HG02840 (cell line): Measurements from ENCODE around the gene FAM241B.

Source experiments
- ATAC-seq: cut with Tn5 transposase; IDR thresholded peaks from one replicate; pipeline ENCODE4 v1.9.1; 2021; ENCODE audit warnings: mild to moderate bottlenecking, moderate library complexity, moderate number of reproducible peaks; ENCODE audit not compliant: unreplicated experiment, low FRiP score

FAM241B gene

DNA sequence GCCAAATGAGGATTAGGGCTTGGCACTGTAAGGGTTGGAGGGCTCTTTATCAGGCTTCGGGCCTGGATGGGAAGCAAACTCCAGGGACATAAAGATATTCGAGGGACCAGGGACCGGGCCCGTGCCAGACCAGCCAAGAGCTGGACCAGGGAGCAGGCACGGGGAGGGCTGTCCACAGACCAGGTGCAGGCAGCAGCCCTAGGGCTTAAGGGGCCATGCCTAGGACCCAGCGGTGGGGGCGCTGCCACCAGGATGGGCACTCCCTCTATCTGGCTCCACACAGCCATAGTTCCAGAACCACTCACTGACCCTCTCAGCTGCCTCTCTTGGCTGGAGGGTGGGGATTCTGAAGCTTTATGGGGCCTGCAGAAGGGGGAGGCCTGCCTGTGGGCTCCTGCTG lies 32.9 kb downstream of the FAM241B start:
- no peak for ATAC-seq

DNA sequence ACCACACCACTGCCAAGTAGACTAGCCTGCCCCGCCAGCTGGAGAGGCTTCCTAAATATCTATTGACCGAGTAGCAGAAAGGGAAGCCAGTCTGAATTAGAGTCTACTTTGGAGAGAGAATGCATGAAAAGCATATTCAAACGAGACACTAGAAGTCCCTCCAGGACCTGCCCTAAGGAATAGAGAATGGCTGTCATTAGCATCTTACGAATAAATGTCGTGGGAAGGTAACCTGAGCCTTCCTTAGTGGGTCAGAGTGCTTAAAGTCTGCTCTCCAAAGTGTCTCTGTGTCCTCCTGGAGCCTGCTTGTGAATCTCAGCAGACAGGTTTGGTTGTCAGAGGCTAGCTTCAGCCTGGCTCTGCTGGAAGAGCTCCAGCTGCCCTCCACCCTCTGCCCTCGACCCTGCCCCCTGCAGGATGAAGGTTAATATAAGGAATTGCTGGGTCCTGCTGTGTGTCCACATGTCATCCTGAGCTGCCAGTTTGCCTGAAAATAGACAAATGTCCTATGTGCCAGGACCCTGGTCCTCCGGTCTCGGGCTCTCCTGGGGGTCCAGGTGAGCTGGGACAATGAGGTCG lies 33.4 kb downstream of the FAM241B start:
- ATAC-seq: no peak

- no peak for ATAC-seq
These were observed 35.6 kb downstream of the FAM241B start for GRCh38 chr10:69665474-69666320.

DNA sequence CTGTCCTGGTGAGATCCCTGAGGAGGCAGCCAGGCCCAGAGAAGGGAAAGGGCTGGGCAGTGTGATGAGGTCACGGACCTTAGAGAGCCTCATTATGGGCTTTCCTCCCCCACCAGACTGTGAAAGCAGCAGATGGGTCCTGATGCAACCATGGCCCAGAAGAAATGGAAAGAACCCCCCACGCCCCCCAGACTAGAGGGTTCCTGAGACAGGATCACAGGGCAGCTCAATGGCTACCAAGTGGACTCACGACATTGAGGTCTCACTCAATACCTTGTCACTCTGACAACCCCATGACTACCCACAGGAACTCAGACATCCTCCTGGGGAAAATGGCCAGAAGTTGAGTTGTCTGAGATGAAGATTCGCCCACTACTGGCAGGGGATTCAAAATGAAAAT lies 36.7 kb downstream of the FAM241B start:
- ATAC-seq: no peak

GRCh38 chr10:69668721-69669120 lies 38.7 kb downstream of the FAM241B start:
- ATAC-seq: no peak

GRCh38 chr10:69669409-69669808 lies 39.4 kb downstream of the FAM241B start:
- ATAC-seq: no peak

GRCh38 chr10:69673521-69673920 lies 43.5 kb downstream of the FAM241B start:
- no peak for ATAC-seq

DNA sequence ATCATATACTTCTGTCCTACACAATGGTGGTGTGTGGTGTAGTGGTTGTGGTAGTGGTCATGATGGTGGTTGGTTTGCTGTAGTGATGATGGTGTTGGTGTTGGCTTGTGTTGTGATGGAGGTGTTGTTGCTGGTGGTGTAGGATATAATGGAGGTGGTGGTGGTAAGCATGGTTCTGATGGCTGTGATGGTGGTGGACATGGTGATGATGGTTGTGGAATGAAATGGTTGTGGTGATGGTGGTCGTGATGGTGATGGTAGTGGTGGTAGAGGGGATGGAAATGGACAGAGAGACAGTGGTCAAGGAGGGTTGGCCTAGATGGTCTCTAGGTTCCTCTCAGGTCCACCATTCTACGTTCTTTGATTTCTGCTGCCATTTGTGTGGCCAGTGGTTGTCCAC lies 44.7 kb downstream of the FAM241B start:
- ATAC-seq: no peak

- ATAC-seq: no peak
These were observed 46.3 kb downstream of the FAM241B start for GRCh38 chr10:69676301-69676700.

DNA sequence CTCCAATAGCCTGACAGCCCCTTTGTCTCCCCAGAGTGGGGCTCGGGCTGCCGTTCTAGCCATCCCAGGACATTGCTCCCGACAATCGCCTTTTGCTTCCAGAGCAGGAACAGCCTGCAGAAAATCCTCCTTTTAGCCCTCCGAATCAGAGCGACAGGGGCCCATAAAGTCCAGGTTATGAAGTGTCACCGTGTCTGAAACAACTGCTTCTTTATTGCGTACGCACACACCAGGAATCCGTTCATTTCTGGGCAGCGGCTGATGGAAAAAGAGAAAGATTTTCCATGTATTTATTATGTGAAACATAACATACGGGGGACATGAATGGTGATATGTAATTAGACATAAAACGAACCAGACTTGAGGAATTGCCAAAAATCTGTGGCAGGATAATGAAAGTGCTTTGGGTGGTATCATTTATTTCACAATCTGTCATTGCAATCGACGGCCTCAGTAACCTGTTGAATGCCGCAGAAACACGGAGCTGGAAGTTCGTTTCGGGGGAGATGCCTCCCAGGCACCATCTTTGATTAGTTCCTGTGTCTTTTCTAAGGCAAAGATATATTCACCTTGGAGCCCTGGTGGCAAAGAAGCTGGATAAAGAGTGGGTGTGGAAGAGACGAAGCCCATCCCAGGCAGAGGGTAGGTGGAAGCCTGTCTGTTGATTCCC lies 48.1 kb downstream of the FAM241B start:
- no peak for ATAC-seq

DNA sequence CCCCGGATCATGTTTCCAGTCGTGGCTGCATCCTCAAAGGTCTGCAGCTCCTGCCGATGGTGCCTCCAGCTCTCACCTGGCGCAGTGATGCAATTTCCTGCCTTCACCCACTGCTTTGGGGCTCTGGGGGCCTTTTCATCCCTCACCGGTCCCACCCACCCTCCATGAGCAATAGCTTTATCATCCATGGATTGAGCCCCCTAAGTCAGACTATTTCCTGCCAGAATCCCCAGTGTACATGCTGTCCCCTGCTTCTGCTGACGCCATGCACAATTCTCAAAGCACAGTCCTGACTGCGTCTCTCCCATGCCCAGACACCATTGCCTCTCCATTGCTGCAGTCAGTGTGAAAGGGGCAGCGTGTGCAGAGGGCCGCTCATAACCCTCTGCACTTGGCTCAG lies 49.7 kb downstream of the FAM241B start:
- no peak for ATAC-seq

- no peak for ATAC-seq
These were observed 50.6 kb downstream of the FAM241B start for GRCh38 chr10:69680610-69681009.

DNA sequence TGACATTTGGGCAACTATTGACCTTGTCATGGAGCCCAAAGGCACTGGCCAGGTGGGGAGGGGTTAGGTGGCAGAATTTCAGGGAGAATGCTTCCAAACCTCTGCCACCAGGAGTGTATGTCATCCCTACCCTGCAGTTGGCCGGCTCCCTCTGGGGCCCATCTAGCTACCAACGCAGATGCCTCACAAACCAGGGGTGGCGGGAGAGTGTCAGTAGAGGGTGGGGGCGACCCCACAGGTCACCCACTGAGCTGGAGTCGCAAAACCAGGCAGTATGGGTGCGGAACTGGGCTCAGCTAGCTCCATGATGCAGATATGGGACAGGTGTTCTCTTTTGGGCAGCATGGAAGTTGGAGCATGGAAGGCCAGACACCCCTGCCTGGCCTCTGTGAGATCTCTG lies 51.4 kb downstream of the FAM241B start:
- ATAC-seq: no peak

GRCh38 chr10:69682955-69683474 lies 53.0 kb downstream of the FAM241B start:
- no peak for ATAC-seq
